ENCODE results near the gene NEMP1.

- TF ChIP-seq KDM5A (IDR thresholded peaks at IDR 0.05) (no peak), RAD21 (conservative IDR thresholded peaks at IDR 0.05 in 1 of 2, IDR thresholded peaks at IDR 0.05 in 1 of 2) (no peak), POLR2A (IDR thresholded peaks at IDR 0.05; ENCODE audit: low read length) (no peak), CTCF (IDR thresholded peaks at IDR 0.05) (no peak), POLR2AphosphoS2 (conservative IDR thresholded peaks at IDR 0.05; ENCODE audit: low read length) (no peak), HDAC2 (IDR thresholded peaks at IDR 0.05) (no peak), USF2 (IDR thresholded peaks at IDR 0.05) (no peak), REST (IDR thresholded peaks at IDR 0.05) (no peak), EP300 (IDR thresholded peaks at IDR 0.05) (no peak), PHF8 (IDR thresholded peaks at IDR 0.05; ENCODE audit: borderline replicate concordance, low read depth) (no peak), HMGXB4 (CRISPR knock-in tag; IDR thresholded peaks at IDR 0.05; ENCODE audit: borderline replicate concordance) (no peak), RARB (CRISPR knock-in tag; IDR thresholded peaks at IDR 0.05) (no peak)
These were observed 30.6 kb downstream of the NEMP1 start for GRCh38 chr12:57047981-57048380.
